Ovary (tissue), 3 donors: ENCODE data around the gene TRAPPC3.

Experiments
- CTCF ChIP-seq, 3 donors: fragments of 450-650 bp in 2 of 3; fragments of 200-600 bp in 1 of 3; IDR thresholded peaks; one replicate each; pipeline versions ENCODE4 v1.5.1 to v1.8.0; 2016 to 2022; ENCODE audit warnings: antibody characterized with exemption in 3 of 3, mild to moderate bottlenecking in 1 of 3
- EP300 ChIP-seq: sonication (generic); formaldehyde crosslinking; IDR thresholded peaks from one replicate; pipeline ENCODE4 v1.6.1; 2017; ENCODE audit warnings: antibody characterized with exemption
- POLR2A ChIP-seq: fragments of 450-650 bp; IDR thresholded peaks from one replicate; pipeline ENCODE4 v1.6.1; 2017; ENCODE audit warnings: antibody characterized with exemption, mild to moderate bottlenecking, moderate library complexity
- donor health status: DM: no; HTN: no; CAD: no.

DNA sequence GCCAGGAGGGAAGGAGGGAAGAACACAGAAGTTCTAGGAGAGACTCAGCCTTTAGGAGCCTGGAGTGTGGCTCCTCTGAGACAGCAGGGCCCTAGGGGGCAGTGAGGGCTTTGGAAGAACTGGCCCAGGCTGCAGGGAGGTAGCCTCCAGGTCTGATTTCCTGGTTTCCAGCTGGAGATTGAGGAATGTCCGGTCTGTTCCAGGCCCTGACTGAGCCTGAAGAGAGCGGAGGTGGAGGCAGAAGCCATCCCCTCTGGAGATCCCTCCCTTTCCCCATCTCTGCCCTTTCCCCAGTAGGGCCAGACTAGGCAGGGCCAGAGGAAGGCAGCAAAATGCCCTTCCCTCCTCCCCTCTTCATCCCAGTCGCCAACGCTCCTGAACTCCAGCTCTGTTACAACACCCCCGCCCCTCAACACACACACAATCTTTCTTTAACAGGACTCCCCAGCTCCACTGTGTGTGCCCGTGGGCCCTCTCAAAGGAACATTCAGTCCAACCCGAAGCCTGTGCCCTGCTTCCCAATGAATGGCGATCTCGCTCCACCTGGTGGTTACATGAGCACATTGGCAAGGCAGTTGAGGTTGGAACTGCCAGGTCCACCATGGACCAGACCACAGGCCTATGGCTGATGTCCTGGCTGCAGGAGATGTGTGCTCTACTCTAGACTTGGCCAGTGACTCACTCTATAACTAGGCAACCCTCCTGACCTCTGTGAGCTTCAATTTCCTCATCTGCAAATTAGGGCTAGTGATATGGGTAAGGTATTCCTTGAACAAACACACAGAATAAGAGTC lies 38.7 kb upstream of the TRAPPC3 start:
- TF ChIP-seq EP300 (no peak), CTCF (IDR thresholded peaks at IDR 0.05) (peak; percentile 67 to 90 (median 89)), POLR2A (peak; percentile 5)
